CD4-positive, alpha-beta T cell treated with Interleukin-6 for 4 hours (primary cell): ENCODE data around the gene DNAJB14.

ENCODE experiments used
- DNase-seq: peaks from one replicate; pipeline ENCODE4 v3.0.0-alpha.2; 2020; ENCODE audit warnings: mixed read lengths

DNAJB14 gene

GRCh38 chr4:99943904-99944437 is 2.4 kb downstream of the DNAJB14 start:
- no peak for DNase-seq

GRCh38 chr4:99938243-99938753 is 8.1 kb downstream of the DNAJB14 start:
- no peak for DNase-seq

GRCh38 chr4:99934891-99935290 is 11.5 kb downstream of the DNAJB14 start:
- DNase-seq = no peak

- no peak for DNase-seq
Measured at GRCh38 chr4:99927566-99927965, 18.9 kb downstream of the DNAJB14 start.

- DNase-seq = peak; percentile 21
Measured at GRCh38 chr4:99921174-99921573, 25.2 kb downstream of the DNAJB14 start.

GRCh38 chr4:99918656-99919055 is 27.8 kb downstream of the DNAJB14 start:
- DNase-seq = no peak

GRCh38 chr4:99917575-99917974 is 28.8 kb downstream of the DNAJB14 start:
- no peak for DNase-seq

- no peak for DNase-seq
Measured at GRCh38 chr4:99915449-99915848, 31.0 kb downstream of the DNAJB14 start.

- DNase-seq = no peak
Measured at GRCh38 chr4:99894998-99895397, 51.4 kb downstream of the DNAJB14 start.

- peak; percentile 90 for DNase-seq
Measured at GRCh38 chr4:99894161-99894997, 52.0 kb downstream of the DNAJB14 start, which contains the start of gene LAMTOR3. TSS of gene LAMTOR3 (minus strand) at chr4:99894427. CDS start at chr4:99893963, 464 bp downstream.

- no peak for DNase-seq
Measured at GRCh38 chr4:99893839-99894160, 52.6 kb downstream of the DNAJB14 start.

GRCh38 chr4:99893029-99893428 is 53.4 kb downstream of the DNAJB14 start:
- DNase-seq = no peak

- DNase-seq = no peak
Measured at GRCh38 chr4:99891351-99891750, 55.1 kb downstream of the DNAJB14 start.

GRCh38 chr4:99887837-99888236 is 58.6 kb downstream of the DNAJB14 start:
- no peak for DNase-seq

GRCh38 chr4:99886146-99886545 is 60.3 kb downstream of the DNAJB14 start:
- DNase-seq = no peak

GRCh38 chr4:99885687-99886086 is 60.7 kb downstream of the DNAJB14 start:
- DNase-seq = no peak

GRCh38 chr4:99885063-99885664 is 61.3 kb downstream of the DNAJB14 start:
- DNase-seq = peak; percentile 42

GRCh38 chr4:99879458-99879857 is 67.0 kb downstream of the DNAJB14 start:
- no peak for DNase-seq

- no peak for DNase-seq
Measured at GRCh38 chr4:99878604-99879003, 67.8 kb downstream of the DNAJB14 start.

- no peak for DNase-seq
Measured at GRCh38 chr4:99876946-99877345, 69.5 kb downstream of the DNAJB14 start.

GRCh38 chr4:99875071-99875470 is 71.3 kb downstream of the DNAJB14 start:
- DNase-seq = no peak

GRCh38 chr4:99872570-99872969 is 73.8 kb downstream of the DNAJB14 start:
- DNase-seq = no peak

- DNase-seq = no peak
Measured at GRCh38 chr4:99868126-99868596, 78.3 kb downstream of the DNAJB14 start.

GRCh38 chr4:99863804-99864203 is 82.6 kb downstream of the DNAJB14 start:
- DNase-seq = no peak
